Astrocyte of the hippocampus (primary cell): ENCODE data around the gene GPR55.

Experiments used
- DNase-seq: peaks from one replicate; pipeline ENCODE4 v3.0.0; 2011; ENCODE audit warnings: low read depth, low spot score

Gene GPR55

GRCh38 chr2:230902180-230902899, 22.7 kb downstream of the GPR55 start:
- peak; percentile 78 for DNase-seq

- DNase-seq = no peak
Measured at GRCh38 chr2:230901006-230901405, 24.0 kb downstream of the GPR55 start.

- DNase-seq = no peak
Measured at GRCh38 chr2:230900336-230900995, 24.6 kb downstream of the GPR55 start.

- no peak for DNase-seq
Measured at GRCh38 chr2:230899786-230900185, 25.3 kb downstream of the GPR55 start.

GRCh38 chr2:230899287-230899686, 25.8 kb downstream of the GPR55 start:
- DNase-seq = no peak

- no peak for DNase-seq
Measured at GRCh38 chr2:230898713-230899091, 26.3 kb downstream of the GPR55 start.

- DNase-seq = no peak
Measured at GRCh38 chr2:230898016-230898712, 26.9 kb downstream of the GPR55 start.

- no peak for DNase-seq
Measured at GRCh38 chr2:230896346-230897115, 28.5 kb downstream of the GPR55 start.

GRCh38 chr2:230895536-230896345, 29.3 kb downstream of the GPR55 start:
- no peak for DNase-seq

GRCh38 chr2:230893841-230894781, 30.9 kb downstream of the GPR55 start:
- DNase-seq = peak; percentile 44

GRCh38 chr2:230893338-230893737, 31.7 kb downstream of the GPR55 start:
- DNase-seq = no peak

- DNase-seq = no peak
Measured at GRCh38 chr2:230891509-230891908, 33.5 kb downstream of the GPR55 start.

- peak; percentile 48 for DNase-seq
Measured at GRCh38 chr2:230891064-230891463, 34.0 kb downstream of the GPR55 start.

- DNase-seq = no peak
Measured at GRCh38 chr2:230890646-230891045, 34.4 kb downstream of the GPR55 start.

- DNase-seq = no peak
Measured at GRCh38 chr2:230889911-230890601, 35.0 kb downstream of the GPR55 start.

- DNase-seq = no peak
Measured at GRCh38 chr2:230888824-230889400, 36.1 kb downstream of the GPR55 start.

GRCh38 chr2:230887342-230887741, 37.7 kb downstream of the GPR55 start:
- no peak for DNase-seq

- no peak for DNase-seq
Measured at GRCh38 chr2:230886671-230887071, 38.4 kb downstream of the GPR55 start.

- DNase-seq = no peak
Measured at GRCh38 chr2:230886206-230886605, 38.8 kb downstream of the GPR55 start.
